Liver (tissue), 9 donors: ENCODE measurements around the gene DLGAP5. TPM values are rescaled to one million over a fixed set of nuclear protein-coding genes. Genes with fewer than 3 reads are reported as not detected.

Source experiments
- DNase-seq: peaks from one replicate; pipeline ENCODE4 v3.0.0-alpha.2; 2017; ENCODE audit warnings: low spot score
- H3K27ac ChIP-seq, 2 donors: one replicate each; pipeline ENCODE4 v1.7.0; 2013; ENCODE audit warnings: inconsistent platforms in 2 of 2, low read length in 2 of 2, control low read depth in 1 of 2, low read depth in 1 of 2, mild to moderate bottlenecking in 1 of 2
- H3K27me3 ChIP-seq, 4 donors: one replicate each; pipeline versions ENCODE4 v1.6.1 to v1.7.0; 2013; ENCODE audit warnings: low read length in 3 of 4, inconsistent platforms in 1 of 4, mild to moderate bottlenecking in 1 of 4, moderate library complexity in 1 of 4; ENCODE audit not compliant: control insufficient read depth in 4 of 4, insufficient read depth in 4 of 4
- H3K36me3 ChIP-seq, 4 donors: one replicate each; pipeline versions ENCODE4 v1.6.1 to v1.7.0; 2013; ENCODE audit warnings: low read length in 3 of 4, mild to moderate bottlenecking in 3 of 4, low read depth in 1 of 4, moderate library complexity in 1 of 4; ENCODE audit not compliant: control insufficient read depth in 4 of 4, insufficient read depth in 3 of 4
- H3K4me1 ChIP-seq, 4 donors: one replicate each; pipeline versions ENCODE4 v1.6.1 to v1.7.0; 2013; ENCODE audit warnings: low read length in 3 of 4, mild to moderate bottlenecking in 3 of 4, moderate library complexity in 1 of 4; ENCODE audit not compliant: control insufficient read depth in 4 of 4, insufficient read depth in 4 of 4
- H3K4me3 ChIP-seq, 3 donors: one replicate each; pipeline versions ENCODE4 v1.6.1 to v1.7.0; 2013; ENCODE audit warnings: low read length in 3 of 3, control low read depth in 1 of 3, low read depth in 1 of 3, mild to moderate bottlenecking in 1 of 3
- H3K9ac ChIP-seq, 2 donors: one replicate each; pipeline ENCODE4 v1.7.0; 2013; ENCODE audit warnings: low read length in 2 of 2, mild to moderate bottlenecking in 2 of 2, moderate library complexity in 2 of 2, control low read depth in 1 of 2, low read depth in 1 of 2
- H3K9me3 ChIP-seq, 4 donors: one replicate each; pipeline versions ENCODE4 v1.6.1 to v1.7.0; 2013; ENCODE audit warnings: low read length in 3 of 4; ENCODE audit not compliant: control insufficient read depth in 4 of 4
- EGR1 ChIP-seq, 2 donors: IDR thresholded peaks; 2 replicates each; pipeline ENCODE4 v1.6.1; 2016 to 2018; ENCODE audit warnings: antibody characterized with exemption in 2 of 2, low read depth in 2 of 2
- FOXA1 ChIP-seq: IDR thresholded peaks from 2 replicates; pipeline ENCODE4 v1.6.1; 2016; ENCODE audit warnings: antibody characterized with exemption
- FOXA2 ChIP-seq: IDR thresholded peaks from 2 replicates; pipeline ENCODE4 v1.6.1; 2016; ENCODE audit warnings: antibody characterized with exemption
- GABPA ChIP-seq, 2 donors: IDR thresholded peaks in 1 of 2; conservative IDR thresholded peaks in 1 of 2; 2 replicates each; pipeline ENCODE4 v1.6.1; 2016; ENCODE audit warnings: antibody characterized with exemption in 2 of 2, mild to moderate bottlenecking in 1 of 2, moderate library complexity in 1 of 2
- HNF4A ChIP-seq, 2 donors: conservative IDR thresholded peaks; 2 replicates each; pipeline ENCODE4 v1.6.1; 2016; ENCODE audit warnings: antibody characterized with exemption in 2 of 2, mild to moderate bottlenecking in 2 of 2
- HNF4G ChIP-seq: IDR thresholded peaks from 2 replicates; pipeline ENCODE4 v1.6.1; 2016; ENCODE audit warnings: antibody characterized with exemption
- JUND ChIP-seq, 2 donors: IDR thresholded peaks; 2 replicates each; pipeline ENCODE4 v1.6.1; 2016; ENCODE audit warnings: antibody characterized with exemption in 2 of 2
- NR2F2 ChIP-seq: IDR thresholded peaks from 2 replicates; pipeline ENCODE4 v1.6.1; 2016; ENCODE audit warnings: antibody characterized with exemption
- RAD21 ChIP-seq, 2 donors: IDR thresholded peaks; 2 replicates each; pipeline ENCODE4 v1.6.1; 2016; ENCODE audit warnings: antibody characterized with exemption in 2 of 2, mild to moderate bottlenecking in 2 of 2
- RXRA ChIP-seq, 2 donors: IDR thresholded peaks; 2 replicates each; pipeline ENCODE4 v1.6.1; 2017 to 2018; ENCODE audit warnings: antibody characterized with exemption in 2 of 2, mild to moderate bottlenecking in 1 of 2
- SP1 ChIP-seq: IDR thresholded peaks from 2 replicates; pipeline ENCODE4 v1.6.1; 2018; ENCODE audit warnings: antibody characterized with exemption, mild to moderate bottlenecking
- TAF1 ChIP-seq: conservative IDR thresholded peaks from 2 replicates; pipeline ENCODE4 v1.6.1; 2016; ENCODE audit warnings: antibody characterized with exemption, mild to moderate bottlenecking
- YY1 ChIP-seq: IDR thresholded peaks from 2 replicates; pipeline ENCODE4 v1.6.1; 2016; ENCODE audit warnings: antibody characterized with exemption, mild to moderate bottlenecking
- WGBS: extraction: QIAGEN DNeasy Blood & Tissue Kit; methylation state at CpG from one replicate; pipeline ENCODE4 v1.1.7; 2013; 5-methylcytosine and 5-hydroxymethylcytosine counted together
- polyA plus RNA-seq, 2 donors: library from polyadenylated mRNA; stranded (reverse) in 1 of 2; unstranded in 1 of 2; fragments of 200-250 nt in 1 of 2; fragments of >200 nt in 1 of 2; fragmentation: Nextera tagmentation in 1 of 2; extraction: Ambion mirVana in 1 of 2; gene quantifications; one replicate each; pipeline versions ENCODE4 v1.2.1 to v1.2.3, GENCODE V29; 2013 to 2015
- total RNA-seq, 2 donors: library from RNA; depleted of rRNA; stranded (reverse); fragments of >200 nt; gene quantifications; one replicate each; pipeline ENCODE4 v1.2.3, GENCODE V29; 2014
- TF ChIP-seq, protein P1 (sequence below): IDR thresholded peaks from 2 replicates; pipeline ENCODE4 v1.6.1; 2016; ENCODE audit warnings: antibody characterized with exemption, mild to moderate bottlenecking
- TF ChIP-seq, protein P2 (sequence below): IDR thresholded peaks from 2 replicates; pipeline ENCODE4 v1.6.1; 2016; ENCODE audit warnings: antibody characterized with exemption
- TF ChIP-seq, protein P3 (sequence below): IDR thresholded peaks from 2 replicates; pipeline ENCODE4 v1.6.1; 2016; ENCODE audit warnings: antibody characterized with exemption
- TF ChIP-seq, protein P4 (sequence below): IDR thresholded peaks from 2 replicates; pipeline ENCODE4 v1.6.1; 2016; ENCODE audit warnings: antibody characterized with exemption
- TF ChIP-seq, protein P5 (sequence below): fragments of 150-350 bp; IDR thresholded peaks from 2 replicates; pipeline ENCODE4 v1.5.1; 2017; ENCODE audit warnings: improper control_type of control experiment, low read depth, low read length; ENCODE audit not compliant: missing input control
- donor health status: healthy.
- donor health status: healthy.
- donor health status: healthy.
- donor health status: healthy.
- donor health status: healthy.

DLGAP5 gene
- total and polyA plus RNA-seq, 4 donors = under 0.01 to 42.5 (median 0.70) TPM

DNA sequence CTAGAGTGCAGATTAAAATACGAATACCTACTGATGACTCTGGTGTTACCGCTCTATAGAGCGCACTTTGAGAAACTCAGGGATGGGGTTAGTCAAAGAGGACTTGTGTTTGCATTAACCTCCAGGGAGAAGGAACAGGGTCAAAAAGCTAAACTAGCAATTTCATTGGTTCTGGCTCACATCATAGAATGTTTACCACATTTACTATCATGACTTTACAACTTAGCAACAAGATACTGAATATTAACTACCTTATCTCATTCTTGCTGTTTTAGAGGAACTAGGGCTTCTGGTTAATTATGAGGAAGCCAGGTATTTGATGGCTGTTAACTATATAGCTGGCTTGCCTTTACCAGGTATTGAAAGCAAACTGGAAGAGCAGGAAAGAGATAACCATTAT, 49.6 kb downstream of the DLGAP5 start:
- 99% methylated on average over 3 of the region's 3 CpGs for WGBS
- no peak for DNase-seq
- Histone ChIP-seq H3K9ac (no peak overlapping the region), H3K4me3 (no peak overlapping the region), H3K9me3 (no peaks in the 10 kb centered on the region), H3K27ac (no peak overlapping the region), H3K4me1 (no peaks in the 10 kb centered on the region), H3K27me3 (no peaks in the 10 kb centered on the region), H3K36me3 (no peaks in the 10 kb centered on the region)
- TF ChIP-seq, protein P1, sequence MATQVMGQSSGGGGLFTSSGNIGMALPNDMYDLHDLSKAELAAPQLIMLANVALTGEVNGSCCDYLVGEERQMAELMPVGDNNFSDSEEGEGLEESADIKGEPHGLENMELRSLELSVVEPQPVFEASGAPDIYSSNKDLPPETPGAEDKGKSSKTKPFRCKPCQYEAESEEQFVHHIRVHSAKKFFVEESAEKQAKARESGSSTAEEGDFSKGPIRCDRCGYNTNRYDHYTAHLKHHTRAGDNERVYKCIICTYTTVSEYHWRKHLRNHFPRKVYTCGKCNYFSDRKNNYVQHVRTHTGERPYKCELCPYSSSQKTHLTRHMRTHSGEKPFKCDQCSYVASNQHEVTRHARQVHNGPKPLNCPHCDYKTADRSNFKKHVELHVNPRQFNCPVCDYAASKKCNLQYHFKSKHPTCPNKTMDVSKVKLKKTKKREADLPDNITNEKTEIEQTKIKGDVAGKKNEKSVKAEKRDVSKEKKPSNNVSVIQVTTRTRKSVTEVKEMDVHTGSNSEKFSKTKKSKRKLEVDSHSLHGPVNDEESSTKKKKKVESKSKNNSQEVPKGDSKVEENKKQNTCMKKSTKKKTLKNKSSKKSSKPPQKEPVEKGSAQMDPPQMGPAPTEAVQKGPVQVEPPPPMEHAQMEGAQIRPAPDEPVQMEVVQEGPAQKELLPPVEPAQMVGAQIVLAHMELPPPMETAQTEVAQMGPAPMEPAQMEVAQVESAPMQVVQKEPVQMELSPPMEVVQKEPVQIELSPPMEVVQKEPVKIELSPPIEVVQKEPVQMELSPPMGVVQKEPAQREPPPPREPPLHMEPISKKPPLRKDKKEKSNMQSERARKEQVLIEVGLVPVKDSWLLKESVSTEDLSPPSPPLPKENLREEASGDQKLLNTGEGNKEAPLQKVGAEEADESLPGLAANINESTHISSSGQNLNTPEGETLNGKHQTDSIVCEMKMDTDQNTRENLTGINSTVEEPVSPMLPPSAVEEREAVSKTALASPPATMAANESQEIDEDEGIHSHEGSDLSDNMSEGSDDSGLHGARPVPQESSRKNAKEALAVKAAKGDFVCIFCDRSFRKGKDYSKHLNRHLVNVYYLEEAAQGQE = no peak
- TF ChIP-seq, protein P2, sequence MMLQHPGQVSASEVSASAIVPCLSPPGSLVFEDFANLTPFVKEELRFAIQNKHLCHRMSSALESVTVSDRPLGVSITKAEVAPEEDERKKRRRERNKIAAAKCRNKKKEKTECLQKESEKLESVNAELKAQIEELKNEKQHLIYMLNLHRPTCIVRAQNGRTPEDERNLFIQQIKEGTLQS = no peak
- TF ChIP-seq FOXA2 (no peak), YY1 (no peak), FOXA1 (no peak), RXRA (IDR thresholded peaks at IDR 0.05) (no peak), HNF4A (conservative IDR thresholded peaks at IDR 0.05) (no peak), SP1 (no peak), EGR1 (IDR thresholded peaks at IDR 0.05; ENCODE audit: low read depth in 2 of 2) (no peak), JUND (IDR thresholded peaks at IDR 0.05) (no peak), TAF1 (no peak), HNF4G (no peak), NR2F2 (no peak), GABPA (IDR thresholded peaks at IDR 0.05 in 1 of 2, conservative IDR thresholded peaks at IDR 0.05 in 1 of 2) (no peak), RAD21 (IDR thresholded peaks at IDR 0.05) (no peak)
- TF ChIP-seq, protein P3, sequence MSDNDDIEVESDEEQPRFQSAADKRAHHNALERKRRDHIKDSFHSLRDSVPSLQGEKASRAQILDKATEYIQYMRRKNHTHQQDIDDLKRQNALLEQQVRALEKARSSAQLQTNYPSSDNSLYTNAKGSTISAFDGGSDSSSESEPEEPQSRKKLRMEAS = no peak
- TF ChIP-seq, protein P4, sequence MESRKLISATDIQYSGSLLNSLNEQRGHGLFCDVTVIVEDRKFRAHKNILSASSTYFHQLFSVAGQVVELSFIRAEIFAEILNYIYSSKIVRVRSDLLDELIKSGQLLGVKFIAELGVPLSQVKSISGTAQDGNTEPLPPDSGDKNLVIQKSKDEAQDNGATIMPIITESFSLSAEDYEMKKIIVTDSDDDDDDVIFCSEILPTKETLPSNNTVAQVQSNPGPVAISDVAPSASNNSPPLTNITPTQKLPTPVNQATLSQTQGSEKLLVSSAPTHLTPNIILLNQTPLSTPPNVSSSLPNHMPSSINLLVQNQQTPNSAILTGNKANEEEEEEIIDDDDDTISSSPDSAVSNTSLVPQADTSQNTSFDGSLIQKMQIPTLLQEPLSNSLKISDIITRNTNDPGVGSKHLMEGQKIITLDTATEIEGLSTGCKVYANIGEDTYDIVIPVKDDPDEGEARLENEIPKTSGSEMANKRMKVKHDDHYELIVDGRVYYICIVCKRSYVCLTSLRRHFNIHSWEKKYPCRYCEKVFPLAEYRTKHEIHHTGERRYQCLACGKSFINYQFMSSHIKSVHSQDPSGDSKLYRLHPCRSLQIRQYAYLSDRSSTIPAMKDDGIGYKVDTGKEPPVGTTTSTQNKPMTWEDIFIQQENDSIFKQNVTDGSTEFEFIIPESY = no peak
- TF ChIP-seq, protein P5, sequence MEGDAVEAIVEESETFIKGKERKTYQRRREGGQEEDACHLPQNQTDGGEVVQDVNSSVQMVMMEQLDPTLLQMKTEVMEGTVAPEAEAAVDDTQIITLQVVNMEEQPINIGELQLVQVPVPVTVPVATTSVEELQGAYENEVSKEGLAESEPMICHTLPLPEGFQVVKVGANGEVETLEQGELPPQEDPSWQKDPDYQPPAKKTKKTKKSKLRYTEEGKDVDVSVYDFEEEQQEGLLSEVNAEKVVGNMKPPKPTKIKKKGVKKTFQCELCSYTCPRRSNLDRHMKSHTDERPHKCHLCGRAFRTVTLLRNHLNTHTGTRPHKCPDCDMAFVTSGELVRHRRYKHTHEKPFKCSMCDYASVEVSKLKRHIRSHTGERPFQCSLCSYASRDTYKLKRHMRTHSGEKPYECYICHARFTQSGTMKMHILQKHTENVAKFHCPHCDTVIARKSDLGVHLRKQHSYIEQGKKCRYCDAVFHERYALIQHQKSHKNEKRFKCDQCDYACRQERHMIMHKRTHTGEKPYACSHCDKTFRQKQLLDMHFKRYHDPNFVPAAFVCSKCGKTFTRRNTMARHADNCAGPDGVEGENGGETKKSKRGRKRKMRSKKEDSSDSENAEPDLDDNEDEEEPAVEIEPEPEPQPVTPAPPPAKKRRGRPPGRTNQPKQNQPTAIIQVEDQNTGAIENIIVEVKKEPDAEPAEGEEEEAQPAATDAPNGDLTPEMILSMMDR = no peak
